ENCODE data around the gene ZNF641. TPM values are rescaled to one million over a fixed set of nuclear protein-coding genes. Genes with fewer than 3 reads are reported as not detected.

The ZNF641 gene
- total RNA-seq, 1 donor from 2014 or later: 30.9 TPM

- ATAC-seq: peak; percentile 59
- Histone ChIP-seq H3K27ac (no peak overlapping the region), H3K9me3 (no peaks in the 10 kb centered on the region), H3K4me3 (no peak overlapping the region), H3K4me1 (no peaks in the 10 kb centered on the region), H3K27me3 (no peaks in the 10 kb centered on the region), H3K36me3 (no peaks in the 10 kb centered on the region)
- no peak for DNase-seq
- TF ChIP-seq, protein P1, sequence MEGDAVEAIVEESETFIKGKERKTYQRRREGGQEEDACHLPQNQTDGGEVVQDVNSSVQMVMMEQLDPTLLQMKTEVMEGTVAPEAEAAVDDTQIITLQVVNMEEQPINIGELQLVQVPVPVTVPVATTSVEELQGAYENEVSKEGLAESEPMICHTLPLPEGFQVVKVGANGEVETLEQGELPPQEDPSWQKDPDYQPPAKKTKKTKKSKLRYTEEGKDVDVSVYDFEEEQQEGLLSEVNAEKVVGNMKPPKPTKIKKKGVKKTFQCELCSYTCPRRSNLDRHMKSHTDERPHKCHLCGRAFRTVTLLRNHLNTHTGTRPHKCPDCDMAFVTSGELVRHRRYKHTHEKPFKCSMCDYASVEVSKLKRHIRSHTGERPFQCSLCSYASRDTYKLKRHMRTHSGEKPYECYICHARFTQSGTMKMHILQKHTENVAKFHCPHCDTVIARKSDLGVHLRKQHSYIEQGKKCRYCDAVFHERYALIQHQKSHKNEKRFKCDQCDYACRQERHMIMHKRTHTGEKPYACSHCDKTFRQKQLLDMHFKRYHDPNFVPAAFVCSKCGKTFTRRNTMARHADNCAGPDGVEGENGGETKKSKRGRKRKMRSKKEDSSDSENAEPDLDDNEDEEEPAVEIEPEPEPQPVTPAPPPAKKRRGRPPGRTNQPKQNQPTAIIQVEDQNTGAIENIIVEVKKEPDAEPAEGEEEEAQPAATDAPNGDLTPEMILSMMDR (IDR thresholded peaks at IDR 0.05): no peak
- intact Hi-C loops (cut with DNase I): no loop called here
Observed at GRCh38 chr12:48302161-48302911, 48.4 kb downstream of the ZNF641 start.

DNA sequence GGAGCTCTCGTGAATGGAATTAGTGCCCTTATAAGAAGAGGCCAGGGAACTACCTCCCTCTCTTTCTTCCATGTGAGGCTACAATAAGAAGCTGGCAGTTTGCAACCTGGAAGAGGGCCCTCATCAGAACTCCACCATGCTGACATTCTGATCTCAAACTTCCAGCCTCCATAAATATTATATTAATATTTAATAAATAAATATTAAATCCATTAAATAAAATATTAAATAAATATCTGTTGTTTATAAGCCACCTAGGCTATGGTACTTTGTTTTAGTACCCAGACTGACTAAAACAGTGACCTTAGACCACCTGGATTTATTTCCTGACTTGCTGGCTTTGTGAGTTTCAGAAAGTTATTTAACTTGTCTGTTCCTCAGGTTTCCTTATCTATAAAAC is 49.9 kb downstream of the ZNF641 start:
- DNase-seq (no peak), ATAC-seq (no peak)
- no peaks in the 10 kb centered on the region for H3K4me1 ChIP-seq
- H3K27ac ChIP-seq: no peak overlapping the region
- H3K27me3 ChIP-seq: no peaks in the 10 kb centered on the region
- intact Hi-C loops (cut with DNase I): no loop called here
- no peaks in the 10 kb centered on the region for H3K9me3 ChIP-seq
- TF ChIP-seq, protein P1 (IDR thresholded peaks at IDR 0.05): no peak
- H3K4me3 ChIP-seq: no peak overlapping the region
- no peaks in the 10 kb centered on the region for H3K36me3 ChIP-seq

- intact Hi-C loops (cut with DNase I): no loop called here
- H3K27ac ChIP-seq: peak overlapping the region; percentile 63
- peak overlapping the region; percentile 60 for H3K4me3 ChIP-seq
- H3K27me3 ChIP-seq: no peaks in the 10 kb centered on the region
- TF ChIP-seq, protein P1 (IDR thresholded peaks at IDR 0.05): no peak
- no peaks in the 10 kb centered on the region for H3K36me3 ChIP-seq
- ATAC-seq: peak; percentile 100
- no peaks in the 10 kb centered on the region for H3K9me3 ChIP-seq
- no peaks in the 10 kb centered on the region for H3K4me1 ChIP-seq
- peak; percentile 91 for DNase-seq
Observed at GRCh38 chr12:48296586-48297282, 54.0 kb downstream of the ZNF641 start.

GRCh38 chr12:48292040-48292439 is 58.7 kb downstream of the ZNF641 start:
- H3K27me3 ChIP-seq: no peaks in the 10 kb centered on the region
- H3K9me3 ChIP-seq: no peaks in the 10 kb centered on the region
- TF ChIP-seq, protein P1 (IDR thresholded peaks at IDR 0.05): no peak
- intact Hi-C loops (cut with DNase I): no loop called here
- ATAC-seq: no peak
- H3K27ac ChIP-seq: no peak overlapping the region
- no peaks in the 10 kb centered on the region for H3K4me1 ChIP-seq
- DNase-seq: no peak
- H3K36me3 ChIP-seq: no peaks in the 10 kb centered on the region
- H3K4me3 ChIP-seq: no peak overlapping the region

DNA sequence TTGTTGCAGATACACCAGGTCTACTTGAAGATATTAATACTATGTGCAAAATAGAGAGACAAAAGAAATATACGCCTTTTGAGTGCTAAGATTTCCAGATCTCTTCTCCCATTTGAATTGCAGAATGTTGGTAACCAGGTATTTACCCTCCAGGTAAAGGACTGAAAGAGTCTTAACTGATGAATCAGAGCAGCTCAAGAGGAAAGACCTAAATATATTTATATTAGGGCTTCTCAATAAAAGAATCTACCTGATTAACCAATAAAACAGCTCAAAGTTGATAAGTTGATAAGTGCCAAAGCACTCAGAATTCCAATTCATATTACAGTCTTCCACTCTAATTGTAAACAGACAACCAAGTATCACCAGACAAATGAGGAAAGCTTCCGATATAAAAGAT is 59.2 kb downstream of the ZNF641 start:
- Histone ChIP-seq H3K4me3 (no peak overlapping the region), H3K27me3 (no peaks in the 10 kb centered on the region), H3K36me3 (no peaks in the 10 kb centered on the region), H3K9me3 (no peaks in the 10 kb centered on the region), H3K4me1 (peaks cover under 1% of the 10 kb centered on the region), H3K27ac (no peak overlapping the region)
- TF ChIP-seq, protein P1 (IDR thresholded peaks at IDR 0.05): no peak
- DNase-seq: no peak
- intact Hi-C loops (cut with DNase I): no loop called here
- ATAC-seq: no peak

Data from upper lobe of right lung (tissue), 1 donor.